LNCaP clone FGC (cell line): Measurements from ENCODE around the gene CAAP1.

Experiments
- DNase-seq: peaks from one replicate; pipeline ENCODE4 v3.0.0-alpha.2; 2011; ENCODE audit warnings: low read depth
- H3K4me3 ChIP-seq: 2 replicates; pipeline ENCODE4 v1.5.1; 2011; ENCODE audit warnings: mild to moderate bottlenecking, low read depth, low read length, control low read depth
- TF ChIP-seq, protein P1 (sequence below): IDR thresholded peaks from 2 replicates; pipeline ENCODE4 v1.5.1; 2012; ENCODE audit warnings: mild to moderate bottlenecking; ENCODE audit not compliant: control insufficient read depth, insufficient read depth; ENCODE audit errors: extremely low read depth

The CAAP1 gene

DNA sequence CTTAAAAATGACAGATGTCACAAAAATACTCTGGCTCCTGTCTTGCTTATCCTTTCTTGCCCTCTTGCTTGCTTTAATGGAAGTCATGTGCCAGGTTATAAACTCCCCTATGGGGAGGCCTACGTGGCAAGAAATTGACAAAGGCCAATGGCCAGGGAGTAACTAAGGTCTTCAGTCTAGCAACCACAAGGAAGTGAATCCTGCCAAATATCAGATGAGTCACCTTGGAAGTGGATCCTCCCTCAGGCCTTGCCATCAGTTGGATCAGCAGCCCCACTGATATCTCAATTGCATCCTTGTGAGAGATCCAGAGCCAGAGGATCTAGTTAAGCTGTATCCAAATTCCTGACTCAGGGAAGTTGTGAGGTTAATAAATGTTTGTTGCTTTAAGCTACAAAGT lies 82.8 kb downstream of the CAAP1 start:
- TF ChIP-seq, protein P1, sequence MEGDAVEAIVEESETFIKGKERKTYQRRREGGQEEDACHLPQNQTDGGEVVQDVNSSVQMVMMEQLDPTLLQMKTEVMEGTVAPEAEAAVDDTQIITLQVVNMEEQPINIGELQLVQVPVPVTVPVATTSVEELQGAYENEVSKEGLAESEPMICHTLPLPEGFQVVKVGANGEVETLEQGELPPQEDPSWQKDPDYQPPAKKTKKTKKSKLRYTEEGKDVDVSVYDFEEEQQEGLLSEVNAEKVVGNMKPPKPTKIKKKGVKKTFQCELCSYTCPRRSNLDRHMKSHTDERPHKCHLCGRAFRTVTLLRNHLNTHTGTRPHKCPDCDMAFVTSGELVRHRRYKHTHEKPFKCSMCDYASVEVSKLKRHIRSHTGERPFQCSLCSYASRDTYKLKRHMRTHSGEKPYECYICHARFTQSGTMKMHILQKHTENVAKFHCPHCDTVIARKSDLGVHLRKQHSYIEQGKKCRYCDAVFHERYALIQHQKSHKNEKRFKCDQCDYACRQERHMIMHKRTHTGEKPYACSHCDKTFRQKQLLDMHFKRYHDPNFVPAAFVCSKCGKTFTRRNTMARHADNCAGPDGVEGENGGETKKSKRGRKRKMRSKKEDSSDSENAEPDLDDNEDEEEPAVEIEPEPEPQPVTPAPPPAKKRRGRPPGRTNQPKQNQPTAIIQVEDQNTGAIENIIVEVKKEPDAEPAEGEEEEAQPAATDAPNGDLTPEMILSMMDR, result no peak
- DNase-seq, result no peak
- H3K4me3 ChIP-seq, result no peak overlapping the region

DNA sequence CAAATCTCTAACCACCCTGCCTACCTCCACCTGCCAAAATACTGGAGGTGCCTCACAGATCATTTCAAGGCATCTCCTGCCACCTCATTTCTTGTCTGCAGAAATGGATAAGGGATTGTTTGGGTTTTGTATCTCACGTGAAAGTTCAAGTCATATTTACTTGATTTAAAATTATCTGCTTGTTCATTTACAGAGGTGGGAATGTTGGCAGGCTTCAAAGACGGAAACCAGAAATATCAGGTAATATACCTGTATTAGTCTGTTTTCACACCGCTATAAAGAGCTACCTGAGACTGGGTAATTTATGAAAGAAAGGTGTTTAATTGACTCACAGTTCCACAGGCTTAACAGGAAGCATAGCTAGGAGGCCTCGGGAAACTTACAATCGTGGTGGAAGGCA lies 85.4 kb downstream of the CAAP1 start:
- H3K4me3 ChIP-seq, result no peak overlapping the region
- TF ChIP-seq, protein P1, result no peak
- no peak for DNase-seq

DNA sequence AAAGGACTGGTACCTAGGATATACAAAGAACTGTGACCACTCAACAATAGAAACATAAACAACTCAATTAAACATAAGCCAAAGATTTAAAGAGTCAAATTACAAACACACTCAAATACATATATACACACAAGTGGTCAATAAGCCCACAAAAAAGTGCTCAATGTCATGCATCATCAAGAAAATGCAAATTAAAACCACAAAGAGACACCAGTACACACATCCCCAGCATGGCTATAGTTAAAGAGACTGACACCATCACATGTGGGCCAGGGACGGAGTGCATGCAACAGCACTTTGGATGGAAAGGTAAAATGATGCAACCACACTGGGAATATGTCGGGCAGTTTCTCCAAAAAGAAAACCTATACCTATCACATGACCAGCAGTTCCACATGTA lies 89.7 kb downstream of the CAAP1 start:
- TF ChIP-seq, protein P1, result no peak
- H3K4me3 ChIP-seq, result no peak overlapping the region
- DNase-seq, result no peak

DNA sequence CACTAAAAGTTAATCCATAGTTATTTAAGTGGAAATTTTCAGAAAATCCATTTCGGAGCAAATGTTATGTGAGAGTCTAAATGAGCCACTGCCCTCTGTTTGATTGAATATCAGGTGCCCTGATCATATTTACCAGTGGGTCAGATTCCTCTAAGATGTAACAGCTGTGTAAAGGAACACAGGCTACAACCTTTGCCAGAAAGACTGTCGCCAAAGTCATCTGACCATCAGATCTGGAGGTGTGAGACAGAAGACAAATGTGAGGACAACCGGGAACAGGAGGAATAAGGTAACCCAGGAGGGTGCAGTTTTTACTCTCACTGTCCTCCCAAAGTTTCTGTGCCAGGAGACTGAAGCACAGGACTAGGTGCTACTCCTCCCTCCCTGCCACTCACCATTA lies 90.8 kb downstream of the CAAP1 start:
- TF ChIP-seq, protein P1, result no peak
- peak; percentile 57 for DNase-seq
- H3K4me3 ChIP-seq, result no peak overlapping the region

DNA sequence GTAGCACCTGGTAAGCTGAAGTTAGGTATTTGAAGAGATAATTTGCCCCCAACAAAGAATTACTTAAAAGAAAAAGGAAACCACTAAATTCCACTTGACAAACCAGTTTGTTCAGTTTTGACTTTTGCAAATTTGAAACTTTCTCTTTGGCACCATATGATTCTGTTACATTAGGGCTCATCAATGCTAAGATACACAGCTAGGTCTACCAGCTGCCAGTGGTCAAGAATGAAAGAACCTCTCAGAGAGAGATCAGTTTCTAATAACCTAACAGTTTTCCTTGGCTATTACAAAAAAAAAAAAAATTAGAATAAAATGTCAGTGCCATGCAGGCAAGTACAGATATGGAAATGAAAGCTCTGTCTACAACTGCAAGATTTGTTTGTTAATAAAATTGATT lies 92.3 kb downstream of the CAAP1 start:
- TF ChIP-seq, protein P1, result no peak
- H3K4me3 ChIP-seq, result no peak overlapping the region
- DNase-seq, result no peak

DNA sequence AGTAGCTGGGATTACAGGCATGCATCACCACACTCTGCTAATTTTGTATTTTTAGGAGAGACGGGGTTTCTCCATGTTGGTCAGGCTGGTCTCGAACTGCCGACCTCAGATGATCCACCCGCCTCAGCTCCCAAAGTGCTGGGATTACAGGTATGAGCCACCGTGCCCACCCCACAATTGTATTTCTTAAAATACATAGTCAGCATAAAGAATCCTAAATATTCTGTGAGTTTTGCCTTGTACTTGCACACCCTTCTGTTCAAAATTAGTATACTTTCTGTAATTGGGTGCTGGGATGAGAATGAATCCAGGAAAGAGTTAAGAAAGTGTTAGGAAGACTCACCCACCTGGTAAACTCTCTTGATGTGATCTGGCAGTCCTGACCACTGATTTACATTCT lies 101.3 kb downstream of the CAAP1 start:
- H3K4me3 ChIP-seq, result no peak overlapping the region
- no peak for DNase-seq
- TF ChIP-seq, protein P1, result no peak
